Astrocyte (in vitro differentiated cells and primary cell): ENCODE measurements around the gene KSR2. TPM values are rescaled to one million over a fixed set of nuclear protein-coding genes. Genes with fewer than 3 reads are reported as not detected.

Experiments
- DNase-seq: peaks from one replicate; pipeline ENCODE4 v3.0.0-alpha.2; 2010; ENCODE audit warnings: low read depth
- FAIRE-seq: peaks from 2 replicates; lab custom pipeline; 2011; peaks lifted over from hg19 to GRCh38; lab: Jason Lieb, UNC
- H2AFZ ChIP-seq: 2 replicates; pipeline ENCODE4 v1.6.0; 2012; ENCODE audit warnings: low read depth, low read length, inconsistent platforms
- H3K27ac ChIP-seq: 2 replicates; pipeline ENCODE4 v1.5.1; 2011; ENCODE audit warnings: low read depth, low read length, inconsistent platforms
- H3K27me3 ChIP-seq: 2 replicates; pipeline ENCODE4 v1.6.0; 2011; ENCODE audit warnings: low read length, inconsistent platforms; ENCODE audit not compliant: insufficient read depth
- H3K36me3 ChIP-seq: 2 replicates; pipeline ENCODE4 v1.5.1; 2011; ENCODE audit warnings: low read length, inconsistent platforms; ENCODE audit not compliant: insufficient read depth
- H3K4me1 ChIP-seq: 2 replicates; pipeline ENCODE4 v1.5.1; 2011; ENCODE audit warnings: low read length, inconsistent platforms; ENCODE audit not compliant: insufficient read depth
- H3K4me2 ChIP-seq: 2 replicates; pipeline ENCODE4 v1.6.0; 2012; ENCODE audit warnings: low read length, inconsistent platforms
- H3K4me3 ChIP-seq: 2 replicates; pipeline ENCODE4 v1.5.1; 2011; ENCODE audit warnings: low read depth, mild to moderate bottlenecking, low read length, inconsistent platforms; ENCODE audit not compliant: insufficient read depth
- H3K79me2 ChIP-seq: 2 replicates; pipeline ENCODE4 v1.6.0; 2012; ENCODE audit warnings: mild to moderate bottlenecking, low read length, inconsistent platforms; ENCODE audit not compliant: insufficient read depth
- H3K9ac ChIP-seq: 2 replicates; pipeline ENCODE4 v1.6.0; 2012; ENCODE audit warnings: mild to moderate bottlenecking, low read length, inconsistent platforms
- H3K9me3 ChIP-seq: 2 replicates; pipeline ENCODE4 v1.5.1; 2012; ENCODE audit warnings: low read depth, mild to moderate bottlenecking, low read length, inconsistent platforms; ENCODE audit not compliant: insufficient read depth
- H4K20me1 ChIP-seq: 2 replicates; pipeline ENCODE4 v1.6.0; 2012; ENCODE audit warnings: low read length, inconsistent platforms; ENCODE audit not compliant: insufficient read depth
- H3K27ac Mint-ChIP-seq: one replicate; pipeline ENCODE4 v1.8.0; 2021; ENCODE audit warnings: mild to moderate bottlenecking, mixed read lengths; ENCODE audit not compliant: unreplicated experiment
- H3K27me3 Mint-ChIP-seq: one replicate; pipeline ENCODE4 v1.8.0; 2021; ENCODE audit warnings: low read depth, mixed read lengths; ENCODE audit not compliant: unreplicated experiment
- H3K36me3 Mint-ChIP-seq: one replicate; pipeline ENCODE4 v1.8.0; 2021; ENCODE audit warnings: low read depth, mixed read lengths; ENCODE audit not compliant: unreplicated experiment
- H3K4me1 Mint-ChIP-seq: one replicate; pipeline ENCODE4 v1.8.0; 2021; ENCODE audit warnings: low read depth, mixed read lengths; ENCODE audit not compliant: unreplicated experiment
- H3K4me3 Mint-ChIP-seq: one replicate; pipeline ENCODE4 v1.8.0; 2021; ENCODE audit warnings: mild to moderate bottlenecking, moderate library complexity, mixed read lengths; ENCODE audit not compliant: unreplicated experiment
- H3K9me3 Mint-ChIP-seq: one replicate; pipeline ENCODE4 v1.8.0; 2021; ENCODE audit warnings: mild to moderate bottlenecking, mixed read lengths; ENCODE audit not compliant: unreplicated experiment
- EZH2 ChIP-seq: IDR thresholded peaks from 2 replicates; pipeline ENCODE4 v1.6.1; 2012; ENCODE audit warnings: mild to moderate bottlenecking, low read length, inconsistent platforms; ENCODE audit not compliant: insufficient read depth
- total RNA-seq: library from RNA; stranded (reverse); gene quantifications from 2 replicates; pipeline ENCODE4 v1.2.1, GENCODE V29; 2021
- TF ChIP-seq, protein P1 (sequence below): IDR thresholded peaks from 2 replicates; pipeline ENCODE4 v1.5.1; 2011; ENCODE audit warnings: low read depth, mild to moderate bottlenecking, inconsistent platforms, low read length, moderate library complexity; ENCODE audit not compliant: insufficient read depth

The KSR2 gene
- total RNA-seq, 1 donor from 2014 or later: 0.98 TPM

- Histone ChIP-seq H4K20me1 (no peaks in the 10 kb centered on the region), H3K4me1 (no peaks in the 10 kb centered on the region), H3K4me3 (no peak overlapping the region), H3K9me3 (no peaks in the 10 kb centered on the region), H3K27ac (no peak overlapping the region), H3K79me2 (no peaks in the 10 kb centered on the region), H3K36me3 (no peaks in the 10 kb centered on the region), H3K9ac (no peak overlapping the region), H3K4me2 (no peak overlapping the region), H3K27me3 (no peaks in the 10 kb centered on the region), H2AFZ (no peak overlapping the region)
- H3K4me3 Mint-ChIP-seq: no peak overlapping the region
- no peaks in the 10 kb centered on the region for H3K4me1 Mint-ChIP-seq
- DNase-seq (no peak), FAIRE-seq (no peak)
- no peaks in the 10 kb centered on the region for H3K9me3 Mint-ChIP-seq
- H3K27ac Mint-ChIP-seq: no peak overlapping the region
- TF ChIP-seq, protein P1, sequence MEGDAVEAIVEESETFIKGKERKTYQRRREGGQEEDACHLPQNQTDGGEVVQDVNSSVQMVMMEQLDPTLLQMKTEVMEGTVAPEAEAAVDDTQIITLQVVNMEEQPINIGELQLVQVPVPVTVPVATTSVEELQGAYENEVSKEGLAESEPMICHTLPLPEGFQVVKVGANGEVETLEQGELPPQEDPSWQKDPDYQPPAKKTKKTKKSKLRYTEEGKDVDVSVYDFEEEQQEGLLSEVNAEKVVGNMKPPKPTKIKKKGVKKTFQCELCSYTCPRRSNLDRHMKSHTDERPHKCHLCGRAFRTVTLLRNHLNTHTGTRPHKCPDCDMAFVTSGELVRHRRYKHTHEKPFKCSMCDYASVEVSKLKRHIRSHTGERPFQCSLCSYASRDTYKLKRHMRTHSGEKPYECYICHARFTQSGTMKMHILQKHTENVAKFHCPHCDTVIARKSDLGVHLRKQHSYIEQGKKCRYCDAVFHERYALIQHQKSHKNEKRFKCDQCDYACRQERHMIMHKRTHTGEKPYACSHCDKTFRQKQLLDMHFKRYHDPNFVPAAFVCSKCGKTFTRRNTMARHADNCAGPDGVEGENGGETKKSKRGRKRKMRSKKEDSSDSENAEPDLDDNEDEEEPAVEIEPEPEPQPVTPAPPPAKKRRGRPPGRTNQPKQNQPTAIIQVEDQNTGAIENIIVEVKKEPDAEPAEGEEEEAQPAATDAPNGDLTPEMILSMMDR: no peak
- no peak for TF ChIP-seq EZH2
- H3K27me3 Mint-ChIP-seq: peaks cover 3% of the 10 kb centered on the region
- H3K36me3 Mint-ChIP-seq: no peaks in the 10 kb centered on the region
Measured at GRCh38 chr12:117855165-117855564, 113.6 kb downstream of the KSR2 start.

DNA sequence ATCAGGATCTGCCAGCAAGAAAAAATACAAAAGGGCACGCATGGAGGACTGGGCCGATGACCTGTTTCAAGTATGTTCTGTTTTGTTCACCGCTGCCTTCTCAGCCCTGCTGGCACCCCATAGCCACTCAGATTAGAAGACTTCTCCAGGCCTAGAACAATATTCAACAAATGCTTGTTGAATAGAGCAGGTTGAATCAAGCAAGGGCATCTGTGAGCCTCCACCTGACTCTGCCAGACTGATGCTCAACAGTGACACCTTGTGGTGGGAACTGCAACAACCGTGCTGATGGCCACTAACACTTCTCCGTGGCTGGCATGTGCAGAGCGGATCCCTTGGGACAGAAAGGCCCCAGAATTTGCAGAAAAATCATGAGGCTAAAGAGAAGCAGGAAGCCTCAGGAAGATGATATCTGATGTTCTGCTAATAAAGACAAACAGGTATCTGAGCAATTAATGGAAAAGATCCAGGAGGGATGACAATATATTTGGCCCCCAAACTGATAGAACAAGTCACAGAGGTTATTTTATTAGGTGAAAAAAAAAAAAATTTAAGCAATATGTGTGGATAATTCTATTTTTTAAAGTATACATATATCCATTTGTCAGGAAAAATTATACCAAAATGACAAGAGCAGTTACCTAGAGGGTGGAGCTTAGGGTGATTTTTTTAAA, 114.3 kb downstream of the KSR2 start:
- Histone ChIP-seq H3K79me2 (no peaks in the 10 kb centered on the region), H4K20me1 (no peaks in the 10 kb centered on the region), H3K27ac (no peak overlapping the region), H3K9ac (no peak overlapping the region), H3K36me3 (no peaks in the 10 kb centered on the region), H3K4me3 (no peak overlapping the region), H3K9me3 (no peaks in the 10 kb centered on the region), H3K4me1 (no peaks in the 10 kb centered on the region), H2AFZ (no peak overlapping the region), H3K4me2 (no peak overlapping the region), H3K27me3 (peaks cover 3% of the 10 kb centered on the region)
- Mint-ChIP-seq H3K27ac (no peak overlapping the region), H3K27me3 (peaks cover 3% of the 10 kb centered on the region), H3K4me1 (no peaks in the 10 kb centered on the region), H3K36me3 (no peaks in the 10 kb centered on the region), H3K9me3 (no peaks in the 10 kb centered on the region), H3K4me3 (no peak overlapping the region)
- FAIRE-seq (no peak), DNase-seq (peak; percentile 13)
- TF ChIP-seq, protein P1: peak; percentile 74
- TF ChIP-seq EZH2: no peak

DNA sequence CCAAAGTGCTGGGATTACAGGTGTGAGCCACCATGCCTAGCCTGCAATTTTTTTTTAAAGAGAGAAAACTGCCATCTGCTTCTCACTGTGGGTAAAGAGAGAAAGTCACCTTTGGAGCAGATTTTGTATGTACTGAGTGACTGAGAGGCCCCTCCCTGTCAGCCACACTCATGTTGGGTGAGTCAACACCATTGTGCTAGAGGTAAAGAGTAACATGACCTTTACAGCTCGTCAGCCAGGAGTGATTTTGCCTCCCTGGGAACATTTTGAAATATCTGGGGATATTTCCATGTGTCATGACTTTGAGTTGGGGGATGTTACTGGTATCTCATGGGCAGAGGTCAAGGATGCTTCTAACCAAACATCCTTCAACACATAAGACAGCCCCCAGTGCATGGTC, 115.2 kb downstream of the KSR2 start:
- H3K4me1 ChIP-seq: no peaks in the 10 kb centered on the region
- FAIRE-seq (no peak), DNase-seq (no peak)
- no peaks in the 10 kb centered on the region for H3K36me3 ChIP-seq
- Mint-ChIP-seq H3K4me3 (no peak overlapping the region), H3K9me3 (no peaks in the 10 kb centered on the region), H3K4me1 (no peaks in the 10 kb centered on the region), H3K36me3 (no peaks in the 10 kb centered on the region), H3K27ac (no peak overlapping the region), H3K27me3 (peaks cover 3% of the 10 kb centered on the region)
- no peak overlapping the region for H3K9ac ChIP-seq
- no peaks in the 10 kb centered on the region for H3K79me2 ChIP-seq
- H3K27me3 ChIP-seq: peaks cover 9% of the 10 kb centered on the region
- TF ChIP-seq, protein P1: no peak
- TF ChIP-seq EZH2: no peak
- no peak overlapping the region for H3K4me3 ChIP-seq
- H3K4me2 ChIP-seq: no peak overlapping the region
- H2AFZ ChIP-seq: no peak overlapping the region
- no peaks in the 10 kb centered on the region for H3K9me3 ChIP-seq
- no peak overlapping the region for H3K27ac ChIP-seq
- no peaks in the 10 kb centered on the region for H4K20me1 ChIP-seq
